H9 (cell line): ENCODE data around the gene GRIK4. TPM values are rescaled to one million over a fixed set of nuclear protein-coding genes. Genes with fewer than 3 reads are reported as not detected.

Source experiments
- DNase-seq: peaks from one replicate; pipeline ENCODE4 v3.0.0-alpha.2; 2017
- H2AFZ ChIP-seq: one replicate; pipeline ENCODE4 v1.6.1; 2013; ENCODE audit warnings: mild to moderate bottlenecking, low read length, control low read depth, moderate library complexity
- H2AK5ac ChIP-seq: 2 replicates; pipeline ENCODE4 v1.6.1; 2013; ENCODE audit warnings: low read length, control low read depth, mixed read lengths; ENCODE audit not compliant: insufficient read length
- H2BK120ac ChIP-seq: one replicate; pipeline ENCODE4 v1.6.1; 2013; ENCODE audit warnings: low read depth, mild to moderate bottlenecking, low read length, control low read depth, inconsistent platforms; ENCODE audit not compliant: poor library complexity, severe bottlenecking
- H2BK12ac ChIP-seq: 2 replicates; pipeline ENCODE4 v1.6.1; 2013; ENCODE audit warnings: low read length, control low read depth, mixed read lengths, low read depth; ENCODE audit not compliant: insufficient read length
- H2BK15ac ChIP-seq: 2 replicates; pipeline ENCODE4 v1.6.1; 2013; ENCODE audit warnings: low read depth, low read length, control low read depth
- H2BK20ac ChIP-seq: one replicate; pipeline ENCODE4 v1.6.1; 2013; ENCODE audit warnings: low read depth, mild to moderate bottlenecking, low read length, control low read depth, inconsistent platforms; ENCODE audit not compliant: poor library complexity, severe bottlenecking
- H2BK5ac ChIP-seq: 2 replicates; pipeline ENCODE4 v1.6.1; 2013; ENCODE audit warnings: low read length, control low read depth, mixed read lengths; ENCODE audit not compliant: insufficient read length
- H3K14ac ChIP-seq: 2 replicates; pipeline ENCODE4 v1.6.1; 2013; ENCODE audit warnings: low read length, control low read depth; ENCODE audit not compliant: insufficient read depth
- H3K18ac ChIP-seq: 2 replicates; pipeline ENCODE4 v1.6.1; 2013; ENCODE audit warnings: low read depth, mild to moderate bottlenecking, mixed read lengths, low read length, control low read depth; ENCODE audit not compliant: insufficient read length
- H3K23ac ChIP-seq: 2 replicates; pipeline ENCODE4 v1.6.1; 2013; ENCODE audit warnings: low read length, control low read depth, mixed read lengths, low read depth; ENCODE audit not compliant: insufficient read length
- H3K23me2 ChIP-seq: 2 replicates; pipeline ENCODE4 v1.6.1; 2013; ENCODE audit warnings: low read depth, mild to moderate bottlenecking, mixed read lengths, low read length, control low read depth; ENCODE audit not compliant: insufficient read length, poor library complexity, severe bottlenecking
- H3K27ac ChIP-seq: 2 replicates; pipeline ENCODE4 v1.5.1; 2013; ENCODE audit warnings: low read length, control low read depth, mixed read lengths, low read depth; ENCODE audit not compliant: insufficient read length
- H3K27me3 ChIP-seq: 2 replicates; pipeline ENCODE4 v1.6.1; 2013; ENCODE audit warnings: low read length, control low read depth, inconsistent platforms; ENCODE audit not compliant: insufficient read depth
- H3K4ac ChIP-seq: 2 replicates; pipeline ENCODE4 v1.6.1; 2013; ENCODE audit warnings: low read depth, mild to moderate bottlenecking, control low read depth, inconsistent platforms, low read length, moderate library complexity
- H3K4me1 ChIP-seq: 2 replicates; pipeline ENCODE4 v1.6.1; 2013; ENCODE audit warnings: low read length, control low read depth, inconsistent platforms; ENCODE audit not compliant: insufficient read depth
- H3K4me2 ChIP-seq: 2 replicates; pipeline ENCODE4 v1.6.1; 2013; ENCODE audit warnings: low read length, control low read depth, mixed read lengths; ENCODE audit not compliant: insufficient read length, insufficient read depth
- H3K56ac ChIP-seq: 2 replicates; pipeline ENCODE4 v1.6.1; 2013; ENCODE audit warnings: low read depth, mild to moderate bottlenecking, mixed read lengths, low read length, control low read depth; ENCODE audit not compliant: insufficient read length
- H3K79me1 ChIP-seq: 2 replicates; pipeline ENCODE4 v1.6.1; 2013; ENCODE audit warnings: low read depth, mild to moderate bottlenecking, moderate library complexity, low read length, control low read depth, inconsistent platforms; ENCODE audit not compliant: insufficient read depth, poor library complexity, severe bottlenecking
- H3K79me2 ChIP-seq: 2 replicates; pipeline ENCODE4 v1.6.1; 2013; ENCODE audit warnings: low read length, control low read depth, inconsistent platforms; ENCODE audit not compliant: insufficient read depth
- H3K9ac ChIP-seq: 2 replicates; pipeline ENCODE4 v1.6.1; 2013; ENCODE audit warnings: low read length, control low read depth, mixed read lengths; ENCODE audit not compliant: insufficient read length; ENCODE audit errors: extremely low read depth
- H3K9me3 ChIP-seq: one replicate; pipeline ENCODE4 v1.6.1; 2013; ENCODE audit warnings: low read depth, low read length, inconsistent platforms; ENCODE audit not compliant: control insufficient read depth
- H3T11ph ChIP-seq: one replicate; pipeline ENCODE4 v1.6.1; 2013; ENCODE audit warnings: mild to moderate bottlenecking, low read length, control low read depth, inconsistent platforms
- H4K20me1 ChIP-seq: one replicate; pipeline ENCODE4 v1.6.1; 2013; ENCODE audit not compliant: control insufficient read depth, insufficient read length, insufficient read depth
- H4K5ac ChIP-seq: 2 replicates; pipeline ENCODE4 v1.6.1; 2013; ENCODE audit warnings: low read depth, mild to moderate bottlenecking, mixed read lengths, low read length, control low read depth; ENCODE audit not compliant: insufficient read length
- H4K8ac ChIP-seq: replicated peaks from 2 replicates; pipeline ENCODE4 v1.6.1; 2013; ENCODE audit warnings: low read length, control low read depth, mixed read lengths, low read depth; ENCODE audit not compliant: insufficient read length
- H4K91ac ChIP-seq: 2 replicates; pipeline ENCODE4 v1.6.1; 2013; ENCODE audit warnings: low read depth, mild to moderate bottlenecking, moderate library complexity, mixed read lengths, low read length, control low read depth; ENCODE audit not compliant: insufficient read length
- H3K27ac Mint-ChIP-seq, 3 experiments: 2 replicates in 2 of 3; 3 replicates in 1 of 3; pipeline ENCODE4 v1.8.0; 2020 to 2021; ENCODE audit warnings: mixed read lengths in 3 of 3, mild to moderate bottlenecking in 1 of 3, moderate library complexity in 1 of 3
- H3K27me3 Mint-ChIP-seq: 2 replicates; pipeline ENCODE4 v1.8.0; 2021; ENCODE audit warnings: low read depth, mild to moderate bottlenecking, moderate library complexity, mixed read lengths
- H3K36me3 Mint-ChIP-seq, 3 experiments: 2 replicates in 2 of 3; 3 replicates in 1 of 3; pipeline ENCODE4 v1.8.0; 2020 to 2021; ENCODE audit warnings: low read depth in 3 of 3, mixed read lengths in 3 of 3; ENCODE audit not compliant: insufficient read depth in 1 of 3
- H3K4me1 Mint-ChIP-seq, 2 experiments: 2 replicates each; pipeline ENCODE4 v1.8.0; 2020; ENCODE audit warnings: mixed read lengths in 2 of 2
- H3K4me3 Mint-ChIP-seq, 2 experiments: 2 replicates in 1 of 2; 3 replicates in 1 of 2; pipeline ENCODE4 v1.8.0; 2020 to 2021; ENCODE audit warnings: mild to moderate bottlenecking in 2 of 2, mixed read lengths in 2 of 2, moderate library complexity in 1 of 2
- H3K9me3 Mint-ChIP-seq, 2 experiments: 2 replicates in 1 of 2; 3 replicates in 1 of 2; pipeline ENCODE4 v1.8.0; 2020; ENCODE audit warnings: mild to moderate bottlenecking in 2 of 2, mixed read lengths in 2 of 2, moderate library complexity in 1 of 2
- WGBS: extraction: QIAGEN DNeasy Blood & Tissue Kit; methylation state at CpG from one replicate; pipeline ENCODE4 v1.1.7; 2013; ENCODE audit warnings: missing lambda C conversion rate, low lambda C conversion rate, mixed read lengths; ENCODE audit not compliant: insufficient read length; ENCODE audit errors: extremely low coverage; 5-methylcytosine and 5-hydroxymethylcytosine counted together
- total RNA-seq: library from RNA; stranded (reverse); gene quantifications from 2 replicates; pipeline ENCODE4 v1.2.1, GENCODE V29; 2021
- TF ChIP-seq, protein P1 (sequence below): fragments of 200-600 bp; sonication (generic); conservative IDR thresholded peaks from 3 replicates; pipeline ENCODE4 v1.8.0; 2021; ENCODE audit warnings: antibody characterized with exemption, mild to moderate bottlenecking

GRIK4 gene
- total RNA-seq, 1 experiment from 2014 or later = 2.3 TPM

GRCh38 chr11:120540744-120541465, 29.4 kb downstream of the GRIK4 start:
- Histone ChIP-seq H3K14ac (no peak overlapping the region), H4K8ac (no peak overlapping the region), H2BK20ac (no peak overlapping the region), H4K20me1 (no peaks in the 10 kb centered on the region), H3K23me2 (no peaks in the 10 kb centered on the region), H3K79me1 (no peaks in the 10 kb centered on the region), H4K5ac (no peak overlapping the region), H3K56ac (no peak overlapping the region), H4K91ac (no peak overlapping the region), H3K4me2 (no peak overlapping the region), H3K23ac (no peak overlapping the region), H3K27ac (no peak overlapping the region), H3T11ph (no peak overlapping the region), H3K27me3 (no peaks in the 10 kb centered on the region), H2BK15ac (no peak overlapping the region), H3K18ac (no peak overlapping the region), H2BK5ac (no peak overlapping the region), H2AK5ac (no peak overlapping the region), H3K9ac (no peak overlapping the region), H2BK12ac (no peak overlapping the region), H3K79me2 (no peaks in the 10 kb centered on the region), H2AFZ (no peak overlapping the region), H3K9me3 (no peaks in the 10 kb centered on the region), H3K4ac (no peak overlapping the region), H3K4me1 (no peaks in the 10 kb centered on the region), H2BK120ac (no peak overlapping the region)
- Mint-ChIP-seq H3K9me3 (no peaks in the 10 kb centered on the region), H3K36me3 (no peaks in the 10 kb centered on the region), H3K27ac (no peak overlapping the region), H3K27me3 (peaks cover 2% of the 10 kb centered on the region; the same call in 1 of the 2 replicates), H3K4me1 (peaks cover 11 to 27% of the 10 kb centered on the region in 2 experiments), H3K4me3 (no peak overlapping the region)
- WGBS = no CpG with 5 or more reads among the region's 8 CpGs
- DNase-seq = no peak
- TF ChIP-seq, protein P1, sequence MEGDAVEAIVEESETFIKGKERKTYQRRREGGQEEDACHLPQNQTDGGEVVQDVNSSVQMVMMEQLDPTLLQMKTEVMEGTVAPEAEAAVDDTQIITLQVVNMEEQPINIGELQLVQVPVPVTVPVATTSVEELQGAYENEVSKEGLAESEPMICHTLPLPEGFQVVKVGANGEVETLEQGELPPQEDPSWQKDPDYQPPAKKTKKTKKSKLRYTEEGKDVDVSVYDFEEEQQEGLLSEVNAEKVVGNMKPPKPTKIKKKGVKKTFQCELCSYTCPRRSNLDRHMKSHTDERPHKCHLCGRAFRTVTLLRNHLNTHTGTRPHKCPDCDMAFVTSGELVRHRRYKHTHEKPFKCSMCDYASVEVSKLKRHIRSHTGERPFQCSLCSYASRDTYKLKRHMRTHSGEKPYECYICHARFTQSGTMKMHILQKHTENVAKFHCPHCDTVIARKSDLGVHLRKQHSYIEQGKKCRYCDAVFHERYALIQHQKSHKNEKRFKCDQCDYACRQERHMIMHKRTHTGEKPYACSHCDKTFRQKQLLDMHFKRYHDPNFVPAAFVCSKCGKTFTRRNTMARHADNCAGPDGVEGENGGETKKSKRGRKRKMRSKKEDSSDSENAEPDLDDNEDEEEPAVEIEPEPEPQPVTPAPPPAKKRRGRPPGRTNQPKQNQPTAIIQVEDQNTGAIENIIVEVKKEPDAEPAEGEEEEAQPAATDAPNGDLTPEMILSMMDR = no peak
